ENCODE results near the gene ZNF318. TPM values are rescaled to one million over a fixed set of nuclear protein-coding genes. Genes with fewer than 3 reads are reported as not detected.

Gene ZNF318
- polyA plus RNA-seq, 1 of the 3 experiments (the other 2 are of a cell fraction): 6.3 TPM

- H3K4me1 ChIP-seq (ENCODE audit: control insufficient read depth in 1 of 2, insufficient read depth in 2 of 2, low read depth in 1 of 2, low read length in 1 of 2): peaks cover 0 to under 1% of the 10 kb centered on the region in 2 experiments; a peak in 1 of 4 replicates
- no peaks in the 10 kb centered on the region for H3K9me3 ChIP-seq
- no peak overlapping the region for H3K4me2 ChIP-seq
- WGBS (ENCODE audit: low lambda C conversion rate): 81% methylated on average over 2 of the region's 2 CpGs
- no peaks in the 10 kb centered on the region for H3K79me2 ChIP-seq (ENCODE audit: insufficient read depth)
- ChIA-PET CTCF (interaction anchor here (1.4 kb wide), 1 partner anchor 9 kb away, joined by 3 read pairs; no protein-coding TSS in a partner anchor), POLR2A (no interaction called here)
- H3K9ac ChIP-seq: no peak overlapping the region
- no peak overlapping the region for H3K4me3 ChIP-seq (ENCODE audit: low read depth in 2 of 2, low read length in 1 of 2)
- no peaks in the 10 kb centered on the region for H3K36me3 ChIP-seq (replicated peaks in 1 of 2; ENCODE audit: control insufficient read depth in 1 of 2, insufficient read depth in 2 of 2, low read length in 1 of 2)
- no peak overlapping the region for H2AFZ ChIP-seq (ENCODE audit: low read depth)
- no peak for DNase-seq
- no peaks in the 10 kb centered on the region for H3F3A ChIP-seq (replicated peaks; ENCODE audit: insufficient read depth)
- TF ChIP-seq SMC3 (IDR thresholded peaks at IDR 0.05; ENCODE audit: low read depth, low read length) (no peak), TEAD4 (IDR thresholded peaks at IDR 0.05; ENCODE audit: borderline replicate concordance, insufficient read depth) (no peak), RAD21 (IDR thresholded peaks at IDR 0.05; ENCODE audit: low read length) (no peak), FOXJ3 (CRISPR knock-in tag; IDR thresholded peaks at IDR 0.05) (no peak), MAX (IDR thresholded peaks at IDR 0.05; ENCODE audit: low read depth) (no peak), CHD2 (IDR thresholded peaks at IDR 0.05; ENCODE audit: low read length, partially characterized antibody) (no peak), USF2 (IDR thresholded peaks at IDR 0.05; ENCODE audit: borderline replicate concordance, low read depth, low read length) (no peak), EP300 (IDR thresholded peaks at IDR 0.05; ENCODE audit: borderline replicate concordance in 1 of 2, low read depth in 1 of 2, low read length in 1 of 2) (no peak), CTCF (IDR thresholded peaks at IDR 0.05) (no peak), USF1 (IDR thresholded peaks at IDR 0.05; ENCODE audit: borderline replicate concordance, low read depth) (no peak), ZBTB33 (IDR thresholded peaks at IDR 0.05; ENCODE audit: borderline replicate concordance, low read depth) (no peak), MXI1 (IDR thresholded peaks at IDR 0.05; ENCODE audit: low read depth, low read length) (no peak), PBX3 (IDR thresholded peaks at IDR 0.05) (no peak), REST (IDR thresholded peaks at IDR 0.05; ENCODE audit: low read depth, low read length) (no peak), NRF1 (IDR thresholded peaks at IDR 0.05; ENCODE audit: low read depth, low read length) (no peak), RXRA (IDR thresholded peaks at IDR 0.05; ENCODE audit: borderline replicate concordance, low read depth) (no peak)
- H3K27ac ChIP-seq (ENCODE audit: low read depth in 2 of 2, low read length in 1 of 2): no peak overlapping the region
- no peaks in the 10 kb centered on the region for H4K20me1 ChIP-seq (ENCODE audit: insufficient read depth)
- H3K27me3 ChIP-seq (ENCODE audit: insufficient read depth): no peaks in the 10 kb centered on the region
- no peaks in the 10 kb centered on the region for H3K9me2 ChIP-seq
Observed at GRCh38 chr6:43304882-43305281, 64.6 kb downstream of the ZNF318 start.

Measured in SK-N-SH (cell line).